Spleen (tissue), 11 donors: ENCODE measurements around the gene SDCBP2. TPM values are rescaled to one million over a fixed set of nuclear protein-coding genes. Genes with fewer than 3 reads are reported as not detected.

Experiments
- DNase-seq: peaks from one replicate; pipeline ENCODE4 v3.0.0-alpha.2; 2020
- H3K27ac ChIP-seq, 8 donors: fragments of 200-600 bp; sonication (generic) in 7 of 8; 1 replicate in 4 of 8; 2 replicates in 4 of 8; pipeline versions ENCODE4 v1.5.0 to v1.8.0; 2016 to 2021; ENCODE audit warnings: inconsistent platforms in 4 of 8, mild to moderate bottlenecking in 4 of 8, moderate library complexity in 1 of 8
- H3K27me3 ChIP-seq, 7 donors: fragments of 200-600 bp; sonication (generic) in 6 of 7; replicated peaks in 1 of 7; 1 replicate in 4 of 7; 2 replicates in 3 of 7; pipeline versions ENCODE4 v1.5.0 to v1.8.0; 2016 to 2021; ENCODE audit warnings: inconsistent platforms in 3 of 7, mild to moderate bottlenecking in 1 of 7
- H3K36me3 ChIP-seq, 6 donors: fragments of 200-600 bp; sonication (generic) in 5 of 6; 1 replicate in 4 of 6; 2 replicates in 2 of 6; pipeline versions ENCODE4 v1.5.0 to v1.8.0; 2016 to 2021; ENCODE audit warnings: inconsistent platforms in 2 of 6
- H3K4me1 ChIP-seq, 6 donors: fragments of 200-600 bp; sonication (generic) in 5 of 6; 1 replicate in 3 of 6; 2 replicates in 3 of 6; pipeline versions ENCODE4 v1.5.0 to v1.8.0; 2016 to 2021; ENCODE audit warnings: inconsistent platforms in 3 of 6
- H3K4me3 ChIP-seq, 8 donors: fragments of 200-600 bp; sonication (generic) in 7 of 8; 1 replicate in 4 of 8; 2 replicates in 4 of 8; pipeline versions ENCODE4 v1.5.0 to v1.8.0; 2016 to 2021; ENCODE audit warnings: inconsistent platforms in 4 of 8, mild to moderate bottlenecking in 4 of 8, moderate library complexity in 2 of 8
- H3K9me3 ChIP-seq, 8 donors: fragments of 200-600 bp; sonication (generic) in 7 of 8; 1 replicate in 4 of 8; 2 replicates in 4 of 8; pipeline versions ENCODE4 v1.5.0 to v1.8.0; 2016 to 2021; ENCODE audit warnings: inconsistent platforms in 4 of 8
- CTCF ChIP-seq, 11 experiments: fragments of 200-600 bp in 7 of 11; fragments of 450-650 bp in 4 of 11; sonication (generic) in 4 of 11; IDR thresholded peaks in 8 of 11; conservative IDR thresholded peaks in 3 of 11; 1 replicate in 7 of 11; 2 replicates in 4 of 11; pipeline versions ENCODE4 v1.4.0 to v1.8.0; 2016 to 2021; ENCODE audit warnings: antibody characterized with exemption in 11 of 11, inconsistent platforms in 4 of 11, mild to moderate bottlenecking in 1 of 11
- POLR2A ChIP-seq, 3 donors: fragments of 450-650 bp; IDR thresholded peaks; one replicate each; pipeline ENCODE4 v1.5.1; 2017; ENCODE audit warnings: antibody characterized with exemption in 3 of 3, mild to moderate bottlenecking in 1 of 3
- POLR2AphosphoS5 ChIP-seq, 3 donors: sonication (generic); formaldehyde crosslinking; IDR thresholded peaks; one replicate each; pipeline ENCODE4 v1.5.1; 2017; ENCODE audit warnings: antibody characterized with exemption in 3 of 3
- WGBS, 5 donors: extraction: QIAGEN DNeasy Blood & Tissue Kit in 3 of 5; methylation state at CpG; one replicate each; pipeline versions ENCODE4 v1.1.5 to v1.1.7; 2013 to 2018; 5-methylcytosine and 5-hydroxymethylcytosine counted together
- intact Hi-C: fragments of 100-400 bp; cut with DNase I; formaldehyde crosslinking; loops from one replicate; pipeline ENCODE4 v1.15.0; 2023; ENCODE audit warnings: low total_unique reads
- polyA plus RNA-seq, 3 donors: library from polyadenylated mRNA; stranded (reverse); fragments of 200-250 nt; gene quantifications; one replicate each; pipeline ENCODE4 v1.2.1, GENCODE V29; 2013
- total RNA-seq, 7 donors: library from RNA; depleted of rRNA in 3 of 7; stranded (reverse); fragments of >200 nt in 3 of 7; fragmentation: NEBNext Ultra II Directional in 4 of 7; extraction: Animal tissue kit (Norgen Biotek cat#: 25700) in 4 of 7; gene quantifications; one replicate each; pipeline versions ENCODE4 v1.1.0 to v1.2.1, GENCODE V29; 2016 to 2021
- donor health status: healthy with polysubstance abuse.
- donor health status: DM: no; HTN: no; CAD: no; lungs with moderate emphysema.
- donor health status: DM: no; HTN: no; CAD: no.
- donor health status: Bipolar disorder and iron deficiency.
- donor health status: healthy.
- donor health status: DM: no; HTN: no; CAD: no.
- donor health status: DM: yes; HTN: yes; CAD: no.

Gene SDCBP2
- total and polyA plus RNA-seq, 10 donors, result 2.0 to 7.1 (median 3.3) TPM

GRCh38 chr20:1373614-1374013, 44.7 kb upstream of the SDCBP2 start:
- no peak for DNase-seq
- intact Hi-C loops, result no loop called here
- peak overlapping the region in 5 of 8 donors; percentile 3 to 83 (median 32) for H3K27ac ChIP-seq
- H3K36me3 ChIP-seq, result peaks cover 0 to 69% (median 46%) of the 10 kb centered on the region in 6 donors
- WGBS, 5 donors, result 57 to 74% (median 66%) methylated on average over 4 of the region's 4 CpGs
- no peaks in the 10 kb centered on the region for H3K27me3 ChIP-seq
- TF ChIP-seq POLR2A (IDR thresholded peaks at IDR 0.05) (no peak), CTCF (IDR thresholded peaks at IDR 0.05 in 8 of 11, conservative IDR thresholded peaks at IDR 0.05 in 3 of 11) (no peak), POLR2AphosphoS5 (IDR thresholded peaks at IDR 0.05) (peak in 1 of 3 donors; percentile 7)
- no peak overlapping the region for H3K4me3 ChIP-seq
- H3K4me1 ChIP-seq, result peaks cover 52 to 94% (median 83%) of the 10 kb centered on the region in 6 donors
- no peaks in the 10 kb centered on the region for H3K9me3 ChIP-seq

- Histone ChIP-seq H3K9me3 (no peaks in the 10 kb centered on the region), H3K27me3 (no peaks in the 10 kb centered on the region), H3K36me3 (peaks cover 0 to 74% (median 51%) of the 10 kb centered on the region in 6 donors), H3K4me1 (peaks cover 46 to 94% (median 78%) of the 10 kb centered on the region in 6 donors), H3K4me3 (no peak overlapping the region), H3K27ac (peak overlapping the region in 5 of 8 donors; percentile 3 to 83 (median 32))
- TF ChIP-seq CTCF (IDR thresholded peaks at IDR 0.05 in 8 of 11, conservative IDR thresholded peaks at IDR 0.05 in 3 of 11) (no peak), POLR2AphosphoS5 (IDR thresholded peaks at IDR 0.05) (no peak), POLR2A (IDR thresholded peaks at IDR 0.05) (no peak)
- 78 to 88% (median 86%) methylated on average over 3 of the region's 3 CpGs for WGBS, 5 donors
- intact Hi-C loops, result no loop called here
- no peak for DNase-seq
Observed at GRCh38 chr20:1373036-1373435, 44.1 kb upstream of the SDCBP2 start.

- H3K4me3 ChIP-seq, result no peak overlapping the region
- no peaks in the 10 kb centered on the region for H3K9me3 ChIP-seq
- no peak for DNase-seq
- TF ChIP-seq CTCF (IDR thresholded peaks at IDR 0.05 in 8 of 11, conservative IDR thresholded peaks at IDR 0.05 in 3 of 11), result no peak
- no peak for TF ChIP-seq POLR2A (IDR thresholded peaks at IDR 0.05)
- TF ChIP-seq POLR2AphosphoS5 (IDR thresholded peaks at IDR 0.05), result no peak
- H3K27ac ChIP-seq, result peak overlapping the region in 4 of 8 donors; percentile 9 to 61 (median 46)
- no peaks in the 10 kb centered on the region for H3K27me3 ChIP-seq
- H3K4me1 ChIP-seq, result peaks cover 37 to 83% (median 67%) of the 10 kb centered on the region in 6 donors
- intact Hi-C loops, result no loop called here
- peaks cover 0 to 85% (median 56%) of the 10 kb centered on the region in 6 donors for H3K36me3 ChIP-seq
- WGBS, 5 donors, result 87 to 92% (median 91%) methylated on average over 5 of the region's 5 CpGs
Observed at GRCh38 chr20:1371830-1372539, 43.0 kb upstream of the SDCBP2 start.

GRCh38 chr20:1371202-1371782, 42.4 kb upstream of the SDCBP2 start:
- peaks cover 30 to 76% (median 60%) of the 10 kb centered on the region in 6 donors for H3K4me1 ChIP-seq
- no peak for DNase-seq
- TF ChIP-seq POLR2AphosphoS5 (IDR thresholded peaks at IDR 0.05), result peak in 1 of 3 donors; percentile 12
- TF ChIP-seq CTCF (IDR thresholded peaks at IDR 0.05 in 8 of 11, conservative IDR thresholded peaks at IDR 0.05 in 3 of 11), result no peak
- intact Hi-C loops, result no loop called here
- H3K36me3 ChIP-seq, result peaks cover 0 to 87% (median 57%) of the 10 kb centered on the region in 6 donors
- 49 to 68% (median 61%) methylated on average over 3 of the region's 3 CpGs for WGBS, 5 donors
- no peaks in the 10 kb centered on the region for H3K27me3 ChIP-seq
- H3K9me3 ChIP-seq, result no peaks in the 10 kb centered on the region
- H3K27ac ChIP-seq, result peak overlapping the region in 5 of 8 donors; percentile 33 to 64 (median 42)
- H3K4me3 ChIP-seq, result no peak overlapping the region
